Measurements from ENCODE around the gene F2R. TPM values are rescaled to one million over a fixed set of nuclear protein-coding genes. Genes with fewer than 3 reads are reported as not detected.
"Not testable (repeated sequence)": the region's sequence is repeated elsewhere in the genome, so short reads cannot be mapped to it uniquely, and the experiment has no call there.

Gene F2R
- total and polyA plus RNA-seq, 2 of the 13 experiments (the other 11 are each of a cell fraction or from before 2014, with no cell fraction given), result 8.3 to 12.3 TPM

GRCh38 chr5:76766746-76767145 is 50.8 kb downstream of the F2R start (continued):
- TF ChIP-seq, protein P1, sequence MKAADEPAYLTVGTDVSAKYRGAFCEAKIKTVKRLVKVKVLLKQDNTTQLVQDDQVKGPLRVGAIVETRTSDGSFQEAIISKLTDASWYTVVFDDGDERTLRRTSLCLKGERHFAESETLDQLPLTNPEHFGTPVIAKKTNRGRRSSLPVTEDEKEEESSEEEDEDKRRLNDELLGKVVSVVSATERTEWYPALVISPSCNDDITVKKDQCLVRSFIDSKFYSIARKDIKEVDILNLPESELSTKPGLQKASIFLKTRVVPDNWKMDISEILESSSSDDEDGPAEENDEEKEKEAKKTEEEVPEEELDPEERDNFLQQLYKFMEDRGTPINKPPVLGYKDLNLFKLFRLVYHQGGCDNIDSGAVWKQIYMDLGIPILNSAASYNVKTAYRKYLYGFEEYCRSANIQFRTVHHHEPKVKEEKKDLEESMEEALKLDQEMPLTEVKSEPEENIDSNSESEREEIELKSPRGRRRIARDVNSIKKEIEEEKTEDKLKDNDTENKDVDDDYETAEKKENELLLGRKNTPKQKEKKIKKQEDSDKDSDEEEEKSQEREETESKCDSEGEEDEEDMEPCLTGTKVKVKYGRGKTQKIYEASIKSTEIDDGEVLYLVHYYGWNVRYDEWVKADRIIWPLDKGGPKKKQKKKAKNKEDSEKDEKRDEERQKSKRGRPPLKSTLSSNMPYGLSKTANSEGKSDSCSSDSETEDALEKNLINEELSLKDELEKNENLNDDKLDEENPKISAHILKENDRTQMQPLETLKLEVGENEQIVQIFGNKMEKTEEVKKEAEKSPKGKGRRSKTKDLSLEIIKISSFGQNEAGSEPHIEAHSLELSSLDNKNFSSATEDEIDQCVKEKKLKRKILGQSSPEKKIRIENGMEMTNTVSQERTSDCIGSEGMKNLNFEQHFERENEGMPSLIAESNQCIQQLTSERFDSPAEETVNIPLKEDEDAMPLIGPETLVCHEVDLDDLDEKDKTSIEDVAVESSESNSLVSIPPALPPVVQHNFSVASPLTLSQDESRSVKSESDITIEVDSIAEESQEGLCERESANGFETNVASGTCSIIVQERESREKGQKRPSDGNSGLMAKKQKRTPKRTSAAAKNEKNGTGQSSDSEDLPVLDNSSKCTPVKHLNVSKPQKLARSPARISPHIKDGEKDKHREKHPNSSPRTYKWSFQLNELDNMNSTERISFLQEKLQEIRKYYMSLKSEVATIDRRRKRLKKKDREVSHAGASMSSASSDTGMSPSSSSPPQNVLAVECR (CRISPR knock-in tag; IDR thresholded peaks at IDR 0.05; ENCODE audit: borderline replicate concordance), result no peak
- no peak for TF ChIP-seq ZNF33B (CRISPR knock-in tag; IDR thresholded peaks at IDR 0.05)
- TF ChIP-seq ZSCAN25 (CRISPR knock-in tag; IDR thresholded peaks at IDR 0.05), result no peak

- H3K4me2 ChIP-seq (ENCODE audit: low read depth, low read length); H2AFZ ChIP-seq (ENCODE audit: low read length); in situ Hi-C loops (cut with HindIII; ENCODE audit: extremely low pct_ligation_motif_present, low pct_unique_long_range_greater_than_20kb); DNase-seq (ENCODE audit: low spot score); FAIRE-seq; ATAC-seq; H3K36me3 ChIP-seq (replicated peaks in 1 of 2; ENCODE audit: control insufficient read depth in 1 of 2, insufficient read depth in 2 of 2, low read length in 2 of 2); H3K79me2 ChIP-seq (ENCODE audit: insufficient read depth, low read length); H4K20me1 ChIP-seq (ENCODE audit: insufficient read depth, low read length); H3K27ac ChIP-seq (ENCODE audit: extremely low read length, insufficient read depth, low read length); H3K4me3 ChIP-seq (replicated peaks in 1 of 3; ENCODE audit: insufficient read depth in 1 of 3, low read depth in 2 of 3, low read length in 3 of 3); BruUV-seq (replicated peaks); H3K9me3 ChIP-seq (ENCODE audit: low read length); POLR2A ChIA-PET; H3K9ac ChIP-seq (ENCODE audit: insufficient read depth, low read depth, low read length); CTCF ChIA-PET (ENCODE audit: low intra/inter-chr PET ratio, low total read pairs); H3K27me3 ChIP-seq (ENCODE audit: control insufficient read depth in 1 of 2, insufficient read depth in 2 of 2, low read length in 2 of 2); intact Hi-C loops (cut with micrococcal nuclease; ENCODE audit: unreplicated experiment): not testable (repeated sequence)
- 71% methylated on average over 14 of the region's 14 CpGs for WGBS (ENCODE audit: low lambda C conversion rate)
- peaks cover 15% of the 10 kb centered on the region; the same call in 1 of the 2 replicates for H3K4me1 ChIP-seq (ENCODE audit: insufficient read depth, low read length)
Measured at GRCh38 chr5:76771041-76771440, 55.1 kb downstream of the F2R start.
